GM19239 (cell line): ENCODE data around the gene GSTO2.
A peak's percentile ranks its signal among the peaks of the same experiment; 100 is the strongest.

ENCODE experiments used
- DNase-seq: peaks from one replicate; pipeline ENCODE4 v3.0.0; 2011; ENCODE audit warnings: low spot score; ENCODE audit not compliant: insufficient read length
- FAIRE-seq: peaks from 2 replicates; lab custom pipeline; 2011; peaks lifted over from hg19 to GRCh38; lab: Jason Lieb, UNC

The GSTO2 gene

DNA sequence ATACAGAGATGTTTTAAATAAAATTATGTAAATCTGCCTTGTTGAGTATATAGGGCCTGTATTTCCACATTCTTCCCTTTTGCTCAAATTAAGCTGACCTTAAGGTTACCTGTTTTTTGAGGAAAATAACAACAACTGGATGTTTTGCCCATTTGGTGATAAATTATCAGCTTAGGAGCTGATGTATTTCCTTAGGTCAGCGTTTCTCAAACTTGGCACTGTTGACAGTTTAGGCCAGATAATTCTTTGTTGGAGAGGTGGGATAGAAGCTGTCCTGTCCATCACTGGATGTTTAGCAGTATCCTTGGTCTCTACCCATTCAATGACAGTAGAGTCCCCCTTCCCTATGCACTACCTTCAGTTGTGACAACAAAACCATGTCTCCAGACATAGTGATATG, 7.2 kb downstream of the GSTO2 start:
- FAIRE-seq = no peak
- DNase-seq = no peak

DNA sequence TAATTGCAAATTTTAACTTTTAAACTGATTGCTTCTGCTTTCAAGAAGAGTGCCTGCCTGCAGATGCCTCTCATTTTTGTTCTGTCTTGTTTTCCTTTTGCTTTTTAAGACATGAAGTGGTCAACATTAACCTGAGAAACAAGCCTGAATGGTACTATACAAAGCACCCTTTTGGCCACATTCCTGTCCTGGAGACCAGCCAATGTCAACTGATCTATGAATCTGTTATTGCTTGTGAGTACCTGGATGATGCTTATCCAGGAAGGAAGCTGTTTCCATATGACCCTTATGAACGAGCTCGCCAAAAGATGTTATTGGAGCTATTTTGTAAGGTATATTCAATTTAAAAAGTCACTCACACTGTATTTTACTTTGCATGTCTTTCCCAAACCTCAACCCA, 8.8 kb downstream of the GSTO2 start:
- DNase-seq (no peak), FAIRE-seq (no peak)

DNA sequence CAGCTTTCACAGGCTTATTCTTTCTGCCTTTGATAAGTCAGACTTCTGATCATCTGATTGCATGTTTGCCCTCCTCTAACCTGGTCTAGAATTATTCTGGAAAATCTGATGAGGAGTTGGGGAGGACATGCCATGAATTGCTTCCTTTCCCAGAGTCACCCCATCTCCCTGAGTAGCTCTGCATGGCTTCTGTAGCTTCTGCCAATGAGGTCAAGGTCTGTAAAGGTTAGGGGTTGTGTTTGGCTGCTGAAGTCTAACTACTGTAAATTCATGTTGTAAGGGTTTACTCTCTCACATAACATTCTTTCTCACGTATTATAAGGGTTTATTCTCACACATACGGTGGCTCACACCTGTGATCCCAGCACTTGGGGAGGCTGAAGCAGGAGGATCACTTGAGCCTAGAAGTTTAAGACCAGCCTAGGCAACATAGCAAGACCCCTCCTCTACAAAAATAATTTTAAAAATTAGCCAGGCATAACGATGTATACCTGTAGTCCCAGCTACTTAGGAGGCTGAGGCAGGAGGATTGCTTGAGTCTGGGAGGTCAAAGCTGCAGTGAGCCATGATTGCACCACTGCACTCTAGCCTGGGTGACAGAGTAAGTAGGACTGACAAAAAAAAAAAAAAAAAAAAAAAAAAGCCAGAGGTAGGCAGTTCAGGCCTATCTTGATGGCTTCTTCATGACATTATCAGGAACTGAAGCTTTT, 10.7 kb downstream of the GSTO2 start:
- FAIRE-seq (no peak), DNase-seq (no peak)

GRCh38 chr10:104281694-104282093, 12.7 kb downstream of the GSTO2 start:
- DNase-seq (no peak), FAIRE-seq (no peak)

GRCh38 chr10:104284846-104285245, 15.9 kb downstream of the GSTO2 start:
- FAIRE-seq (no peak), DNase-seq (no peak)

DNA sequence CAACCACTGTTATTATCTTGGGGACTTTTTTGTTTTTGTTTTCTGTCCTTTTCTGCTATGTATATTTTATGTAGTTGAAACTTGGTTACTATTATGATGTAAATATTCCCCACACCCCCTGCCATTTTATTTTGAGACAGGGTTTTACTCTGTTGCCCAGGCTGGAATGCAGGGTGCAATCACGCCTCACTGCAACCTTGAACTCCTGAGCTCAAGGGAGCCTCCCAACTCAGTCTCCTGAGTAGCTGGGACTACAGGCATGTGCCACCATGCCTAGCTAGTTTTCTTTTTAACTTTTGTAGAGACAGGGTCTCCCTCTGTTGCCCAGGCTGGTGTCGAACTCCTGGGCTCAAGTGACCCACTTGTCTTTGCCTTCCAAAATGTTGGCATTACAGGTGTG, 18.0 kb downstream of the GSTO2 start:
- DNase-seq = no peak
- no peak for FAIRE-seq

DNA sequence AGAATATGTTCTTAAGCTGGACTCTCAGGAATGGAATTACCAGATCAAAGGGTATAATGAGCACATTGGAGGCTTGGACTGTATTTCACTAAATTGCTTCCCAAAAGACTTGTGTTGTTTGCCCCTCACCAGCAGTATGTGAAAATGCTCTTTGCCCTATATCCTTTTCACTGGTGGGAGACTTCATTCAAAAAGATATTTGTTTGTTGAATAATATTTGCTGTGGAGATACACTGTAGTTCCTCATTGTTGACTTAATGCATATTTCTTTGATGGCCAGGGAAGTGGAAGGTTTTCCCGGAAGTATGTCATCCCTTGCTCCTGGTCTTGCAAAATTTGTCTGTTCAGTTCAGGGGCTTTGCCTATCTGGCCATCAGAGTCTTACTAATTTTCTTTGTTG, 19.4 kb downstream of the GSTO2 start:
- FAIRE-seq = no peak
- no peak for DNase-seq

GRCh38 chr10:104291439-104291951, 22.5 kb downstream of the GSTO2 start:
- peak; percentile 80 for DNase-seq
- peak; percentile 91 for FAIRE-seq

DNA sequence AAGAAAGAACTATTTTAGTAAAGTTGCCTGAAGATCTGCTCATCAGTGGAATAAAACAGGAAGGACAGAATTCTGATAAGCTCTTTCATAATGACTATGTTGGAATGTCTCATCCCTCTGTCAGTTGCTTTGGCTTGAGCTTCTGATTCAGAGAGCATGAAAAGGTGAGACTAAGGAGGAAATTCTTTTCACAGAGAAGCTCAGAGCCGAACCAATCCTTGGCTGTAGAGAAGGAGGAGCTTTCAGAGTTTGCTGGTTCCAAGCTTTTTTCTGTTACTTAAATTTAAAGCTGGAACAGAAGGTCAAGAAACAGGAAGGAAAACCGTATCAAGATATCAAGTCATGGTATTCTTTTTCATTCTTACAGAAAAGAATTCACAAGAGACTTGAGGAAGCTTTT, 24.0 kb downstream of the GSTO2 start:
- no peak for DNase-seq
- FAIRE-seq = no peak

DNA sequence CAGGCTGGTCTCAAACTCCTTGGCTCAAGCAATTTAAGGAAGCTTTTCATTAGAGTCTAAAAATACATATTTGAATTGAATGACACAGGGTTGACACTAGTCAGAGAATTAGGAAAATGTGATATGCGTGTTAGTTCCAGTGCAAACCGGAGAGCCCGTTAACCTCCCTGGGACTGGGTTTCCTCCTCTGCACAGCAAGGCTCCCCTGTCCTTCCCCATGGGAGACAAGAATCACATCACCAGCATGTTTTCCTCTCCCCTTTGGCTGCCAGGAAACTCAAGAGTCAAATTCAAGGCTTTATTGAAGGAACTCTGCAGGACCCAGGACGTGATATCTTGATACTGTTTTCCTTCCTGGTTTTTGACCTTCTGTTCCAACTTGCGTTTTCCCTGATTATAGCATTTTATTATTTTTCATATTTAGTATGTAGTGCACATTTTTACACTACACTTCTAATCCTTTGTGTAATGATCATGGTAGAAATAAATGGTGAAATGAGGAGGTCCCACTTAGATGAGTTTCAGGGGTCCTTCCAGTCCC, 24.9 kb downstream of the GSTO2 start:
- FAIRE-seq (no peak), DNase-seq (no peak)

- FAIRE-seq (no peak), DNase-seq (no peak)
These were observed 27.9 kb downstream of the GSTO2 start for GRCh38 chr10:104296687-104297436.

DNA sequence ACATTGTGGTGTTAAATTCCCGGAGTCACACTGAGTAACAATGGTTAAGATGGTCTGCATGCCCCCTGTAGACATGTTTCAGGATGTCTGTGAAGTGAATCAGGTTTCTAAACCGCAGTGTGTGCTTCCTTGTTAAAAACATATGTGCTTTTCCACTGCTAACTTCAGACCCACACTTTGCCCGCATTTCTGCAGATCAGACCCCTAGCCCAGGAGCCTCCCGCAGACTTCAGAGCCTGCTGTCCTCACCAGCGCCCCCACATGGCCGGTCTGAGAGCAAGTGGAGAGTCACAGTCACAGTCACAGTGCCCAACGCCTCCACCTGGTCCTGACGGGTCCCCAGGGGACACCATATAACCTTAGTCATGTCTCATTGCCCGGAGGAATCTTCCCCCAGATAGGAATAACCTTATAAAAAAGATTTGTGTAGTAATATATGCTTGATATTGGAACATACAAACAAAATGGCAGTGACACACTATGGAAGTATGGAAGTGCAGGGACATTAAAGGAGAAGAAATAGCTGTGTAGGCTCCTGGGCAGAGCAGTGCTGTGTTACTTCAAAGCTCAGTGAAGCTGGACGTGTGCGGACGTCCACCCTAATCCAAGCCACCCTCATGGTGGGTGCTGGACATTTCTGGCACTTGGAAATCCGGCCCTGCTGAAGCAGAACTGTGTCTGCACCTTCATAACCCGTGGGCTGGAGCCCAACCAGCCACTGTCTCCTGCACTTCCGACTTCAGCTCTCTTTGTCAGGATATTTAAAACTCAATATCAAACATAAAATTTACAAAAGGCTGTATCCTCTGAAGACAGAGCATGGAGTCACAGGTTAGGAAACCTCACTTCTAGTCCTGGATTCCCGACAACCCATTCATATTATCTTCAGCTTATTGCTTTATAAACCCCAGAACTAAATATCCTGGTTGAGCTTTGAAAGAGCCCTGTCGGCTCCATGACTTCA, 29.0 kb downstream of the GSTO2 start:
- FAIRE-seq = no peak
- DNase-seq = no peak

DNA sequence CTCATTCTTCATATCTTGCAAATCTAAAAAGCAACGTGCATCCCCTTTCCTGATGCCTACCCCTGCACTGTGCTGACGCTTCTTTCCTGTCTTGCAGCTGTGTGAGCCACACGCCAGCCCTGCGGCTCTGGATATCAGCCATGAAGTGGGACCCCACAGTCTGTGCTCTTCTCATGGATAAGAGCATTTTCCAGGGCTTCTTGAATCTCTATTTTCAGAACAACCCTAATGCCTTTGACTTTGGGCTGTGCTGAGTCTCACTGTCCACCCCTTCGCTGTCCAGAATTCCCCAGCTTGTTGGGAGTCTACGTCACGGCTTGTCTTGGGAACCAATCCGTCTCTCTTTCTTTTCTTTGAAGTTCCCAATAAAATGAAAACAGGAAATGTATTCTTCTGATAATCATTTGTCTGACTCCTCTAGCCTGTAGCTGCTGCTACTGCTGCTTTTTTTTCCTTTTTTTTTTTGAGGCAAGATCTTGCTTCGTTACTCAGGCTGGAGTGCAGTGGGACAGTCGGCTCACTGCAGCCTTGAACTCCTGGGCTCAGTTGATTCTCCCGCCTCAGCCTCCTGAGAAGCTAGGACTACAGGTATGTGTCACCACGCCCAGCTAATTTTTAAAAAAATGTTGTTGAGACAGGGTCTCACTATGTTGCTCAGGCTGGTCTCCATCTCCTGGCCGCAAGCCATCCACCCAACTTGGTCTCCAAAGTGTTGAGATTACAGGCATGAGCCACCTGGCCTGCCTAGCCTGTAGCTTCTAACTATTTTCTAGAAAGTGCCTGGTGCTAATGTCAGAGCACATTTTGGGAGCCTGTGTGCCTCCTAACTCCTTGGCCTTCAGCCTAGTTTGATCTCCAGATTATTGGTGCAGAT, 30.3 kb downstream of the GSTO2 start:
- no peak for FAIRE-seq
- DNase-seq = no peak

DNA sequence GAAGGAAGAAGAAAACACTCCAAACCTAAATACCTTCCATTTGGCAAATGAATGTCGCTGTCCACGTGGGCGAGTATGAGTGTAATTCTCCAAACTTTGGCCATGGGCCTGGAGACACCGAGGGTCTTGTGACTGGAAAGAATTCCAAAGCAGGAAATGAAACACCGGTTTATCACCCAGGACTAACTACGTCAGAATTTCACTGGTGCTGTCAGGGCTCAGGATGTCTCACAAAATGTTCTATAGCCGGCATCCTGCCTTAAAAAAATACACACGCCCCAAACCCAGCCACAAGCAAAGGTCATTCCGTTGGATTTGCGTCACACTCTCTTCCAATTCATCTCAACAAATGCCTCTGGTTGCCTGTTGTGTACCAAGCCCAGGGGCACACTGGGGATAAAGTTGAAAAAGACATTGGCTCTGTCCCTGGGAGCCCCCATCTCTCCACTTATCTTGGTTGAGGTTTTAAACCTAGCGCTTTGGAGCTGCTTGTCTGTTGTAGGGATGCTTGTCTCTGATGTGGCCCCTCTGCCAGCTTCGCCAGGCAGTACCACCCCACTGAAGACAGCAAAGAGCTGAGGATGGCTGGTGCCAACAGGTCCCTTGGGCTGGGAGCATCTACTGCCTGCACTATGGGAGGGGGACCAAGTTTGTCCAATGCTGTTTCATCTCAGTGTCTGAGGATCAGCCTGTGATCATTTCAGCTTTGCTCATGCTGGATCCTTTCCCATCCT, 31.2 kb downstream of the GSTO2 start:
- FAIRE-seq (no peak), DNase-seq (no peak)

DNA sequence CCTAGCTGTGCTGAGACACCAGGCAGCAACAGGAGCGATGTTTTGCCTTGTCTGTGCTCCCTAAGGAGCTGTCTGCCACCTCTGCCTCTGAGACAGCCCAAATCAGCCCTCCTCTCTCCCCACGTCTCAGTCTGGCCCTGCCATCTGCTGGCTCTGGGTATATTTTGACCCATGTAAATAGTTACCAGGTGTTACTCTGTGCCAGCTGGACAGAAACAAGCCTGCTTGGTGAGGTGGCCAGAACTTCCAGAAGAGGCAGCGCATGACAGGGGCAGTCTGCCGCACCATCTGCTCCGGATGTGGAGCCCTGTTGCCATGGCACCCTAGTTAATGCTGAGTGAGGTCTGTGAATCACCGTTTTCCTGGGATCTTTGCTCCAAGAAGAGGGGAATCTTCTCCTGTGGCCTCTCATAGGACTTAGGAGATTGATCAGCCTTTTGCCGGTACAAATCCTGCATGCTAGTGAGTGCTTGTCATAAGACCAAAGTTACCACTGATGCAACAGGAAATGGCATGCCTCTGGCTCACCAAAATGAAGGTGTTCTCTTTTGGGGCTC, 31.8 kb downstream of the GSTO2 start:
- DNase-seq = no peak
- no peak for FAIRE-seq

DNA sequence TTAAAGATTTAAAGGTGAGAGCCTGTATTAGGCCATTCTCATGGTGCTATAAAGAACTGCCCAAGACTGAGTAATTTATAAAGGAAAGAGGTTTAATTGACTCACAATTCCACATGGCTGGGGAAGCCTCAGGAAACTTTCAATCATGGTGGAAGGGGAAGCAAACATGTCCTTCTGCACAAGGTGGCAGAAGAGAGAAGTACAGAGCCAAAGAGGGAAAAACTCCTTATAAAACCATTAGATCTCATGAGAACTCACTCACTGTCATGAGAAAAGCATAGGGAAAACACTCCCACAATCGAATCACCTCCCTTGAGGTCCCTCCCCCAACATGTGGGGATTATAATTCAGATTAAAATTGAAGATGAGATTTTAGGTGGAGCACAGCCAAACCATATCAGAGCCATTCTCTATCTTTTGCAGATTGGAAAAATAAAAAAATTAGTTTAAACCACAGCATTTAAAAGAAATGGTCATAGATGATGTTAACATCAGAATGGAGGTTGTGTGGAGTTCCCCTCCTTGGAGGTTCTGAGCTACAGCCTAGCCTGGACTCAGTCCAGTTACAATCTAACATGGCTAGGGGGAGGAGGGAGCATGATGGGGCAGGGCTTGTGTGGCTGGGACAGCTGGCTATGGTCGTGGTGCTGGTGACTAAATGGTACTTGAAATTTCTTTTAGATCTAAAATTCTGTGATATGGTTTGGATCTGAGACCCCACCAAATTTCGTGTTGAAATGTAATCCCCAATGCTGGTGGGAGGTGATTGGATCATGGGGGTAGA, 33.1 kb downstream of the GSTO2 start:
- FAIRE-seq (no peak), DNase-seq (no peak)

DNA sequence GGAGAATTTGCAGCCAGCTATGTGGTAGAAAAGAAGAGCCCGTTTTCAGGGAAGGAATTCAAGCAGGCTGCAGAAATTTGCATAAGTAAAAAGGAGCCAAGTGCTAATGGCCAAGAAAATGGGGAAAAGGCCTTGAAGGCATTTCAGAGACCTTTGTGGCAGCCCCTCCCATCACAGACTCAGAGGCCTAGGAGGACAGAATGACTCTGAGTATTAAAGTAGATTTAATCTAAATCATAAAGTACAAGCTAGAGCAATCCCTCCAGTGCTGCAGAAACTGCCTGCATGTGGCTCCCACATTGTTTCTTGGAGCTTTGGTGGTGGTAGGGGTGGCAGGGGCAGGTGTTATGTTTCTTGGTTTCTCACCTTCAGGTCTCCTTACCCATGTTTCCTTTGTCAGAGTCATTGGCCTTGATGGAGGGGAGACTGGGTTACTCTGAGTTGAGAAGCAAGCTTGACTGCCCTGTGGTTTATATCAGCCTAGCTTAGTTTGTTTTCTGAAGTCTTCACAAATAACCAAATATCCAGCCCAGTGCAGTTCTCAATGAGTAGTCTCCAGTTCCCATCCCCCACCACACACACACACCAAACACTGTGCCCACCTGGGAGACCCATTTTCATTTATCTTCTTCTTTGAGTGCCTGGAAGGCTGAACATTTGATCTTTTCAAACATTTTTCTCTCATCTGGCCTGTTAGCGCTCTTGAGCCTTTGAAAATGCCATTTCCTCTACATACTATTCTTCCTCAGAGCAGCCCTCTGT, 34.8 kb downstream of the GSTO2 start:
- DNase-seq (no peak), FAIRE-seq (no peak)
